Activated CD4-positive, alpha-beta T cell treated with anti-CD3 and anti-CD28 coated beads, Interleukin-2, amount 50 U/mL, for 16 hours (primary cell): ENCODE results near the gene MED16.
"Not testable (repeated sequence)": the region's sequence is repeated elsewhere in the genome, so short reads cannot be mapped to it uniquely, and the experiment has no call there.

Experiments
- DNase-seq: peaks from one replicate; pipeline ENCODE4 v3.0.0-alpha.2; 2020

Gene MED16

DNA sequence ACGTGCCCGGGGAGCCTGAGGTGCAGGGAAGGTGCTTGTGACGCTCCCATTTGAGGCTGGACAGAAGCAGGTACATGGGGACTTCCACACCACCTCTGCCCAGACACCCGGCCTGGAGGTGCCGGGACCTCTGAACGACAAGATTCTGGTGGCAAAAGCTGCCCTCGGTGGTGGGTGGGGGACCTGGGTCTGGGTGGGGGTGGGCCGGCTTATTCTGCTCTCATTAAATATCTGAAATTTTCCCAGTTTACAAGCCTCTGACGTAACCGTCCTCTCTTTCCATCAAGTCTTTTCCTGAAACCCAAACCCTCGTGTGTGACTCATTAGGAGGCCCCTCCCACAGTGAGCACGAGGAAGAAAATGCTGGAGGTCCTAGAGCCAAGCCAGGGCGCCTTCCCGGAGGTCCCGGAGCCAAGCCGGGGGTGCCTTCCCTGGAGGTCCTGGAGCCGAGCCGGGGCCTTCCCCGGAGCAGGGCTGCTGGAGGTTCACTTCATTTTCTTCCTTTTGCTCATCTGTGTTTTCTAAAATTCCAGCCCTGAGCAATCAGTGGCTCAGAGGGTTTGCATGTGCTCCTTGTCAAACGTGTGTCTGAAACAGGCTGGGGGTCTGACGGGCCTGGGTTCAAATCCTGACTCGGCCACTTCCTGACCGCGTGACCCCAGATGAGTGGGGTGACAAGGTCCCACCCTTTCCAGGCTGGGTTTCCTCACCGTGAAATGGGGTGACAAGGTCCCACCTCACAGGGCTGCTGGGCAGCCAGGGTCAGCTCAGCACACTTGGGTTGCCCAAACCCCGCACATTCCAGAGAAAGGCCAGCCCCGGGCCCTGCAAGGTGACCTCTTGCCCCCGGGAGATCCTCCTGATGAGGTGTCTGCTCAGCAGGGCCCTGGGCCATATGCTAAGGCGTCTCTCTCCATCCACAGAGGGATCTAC lies 23.5 kb downstream of the MED16 start:
- DNase-seq: no peak

DNA sequence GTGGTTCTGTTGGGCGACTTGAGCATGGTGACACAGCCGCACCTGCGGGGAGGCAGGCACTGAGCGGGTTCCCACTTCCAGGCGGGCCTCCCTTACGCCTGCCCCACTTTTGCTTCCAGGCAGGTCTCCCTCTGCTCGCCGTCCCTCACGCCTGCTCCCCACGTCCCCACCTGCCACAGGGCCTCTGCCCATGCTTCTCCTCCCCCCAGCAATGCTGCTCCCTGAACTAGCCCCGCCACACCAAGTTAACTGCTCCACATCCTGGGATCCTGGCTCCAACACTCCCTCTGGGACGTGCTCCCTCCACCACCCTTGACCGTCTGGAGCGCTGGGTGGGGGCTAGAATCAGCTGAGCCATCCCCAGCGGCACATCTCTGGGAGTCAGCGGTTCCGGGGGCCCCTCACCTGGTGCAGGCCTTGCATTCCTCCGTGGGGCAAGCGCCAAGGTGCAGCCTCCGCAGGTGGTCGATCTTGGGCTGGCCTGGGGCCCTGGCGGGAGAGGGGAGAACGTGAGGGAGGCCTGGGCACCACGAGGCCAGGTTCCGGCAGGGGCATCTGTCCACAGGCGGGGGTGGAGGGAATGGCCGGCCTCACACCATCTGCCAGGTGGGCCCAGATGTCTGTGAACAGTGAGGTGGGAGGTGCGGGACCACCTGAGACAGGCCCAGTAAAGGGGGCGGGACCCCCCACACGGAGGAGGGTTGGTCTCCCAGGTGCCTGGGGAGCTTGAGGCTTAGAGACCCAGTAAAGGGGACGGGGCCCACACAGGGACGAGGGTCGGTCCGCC lies 24.3 kb downstream of the MED16 start:
- DNase-seq: no peak

DNA sequence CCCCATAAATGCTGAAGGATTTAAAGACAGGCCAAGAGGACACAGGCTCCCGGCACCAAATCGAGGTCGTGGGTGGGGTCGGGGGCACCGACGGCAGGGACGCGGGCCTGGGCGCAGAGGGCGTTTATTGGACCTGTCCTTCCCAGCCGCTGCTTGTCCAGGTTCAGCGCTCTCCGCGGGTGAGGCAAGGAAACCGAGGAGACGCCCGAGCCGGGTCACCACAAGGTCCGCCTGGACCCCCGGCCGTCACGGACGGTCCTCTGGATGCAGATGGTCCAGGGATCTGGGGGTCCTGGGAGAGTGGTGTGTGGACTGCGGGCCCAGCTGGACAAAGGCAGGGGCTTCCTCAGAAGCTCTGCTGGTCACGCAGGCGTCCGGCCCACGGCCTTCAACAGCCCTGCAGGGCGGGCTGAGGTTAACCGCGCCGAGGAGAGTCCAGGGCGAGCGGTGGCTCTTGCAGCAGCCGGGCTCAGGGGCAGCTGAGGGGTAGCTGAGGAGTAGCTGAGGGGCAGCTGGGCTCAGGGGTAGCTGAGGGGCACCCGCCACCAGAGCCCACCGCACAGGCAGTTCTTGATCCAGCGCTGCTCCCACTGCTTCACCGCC lies 25.0 kb downstream of the MED16 start:
- DNase-seq: no peak

DNA sequence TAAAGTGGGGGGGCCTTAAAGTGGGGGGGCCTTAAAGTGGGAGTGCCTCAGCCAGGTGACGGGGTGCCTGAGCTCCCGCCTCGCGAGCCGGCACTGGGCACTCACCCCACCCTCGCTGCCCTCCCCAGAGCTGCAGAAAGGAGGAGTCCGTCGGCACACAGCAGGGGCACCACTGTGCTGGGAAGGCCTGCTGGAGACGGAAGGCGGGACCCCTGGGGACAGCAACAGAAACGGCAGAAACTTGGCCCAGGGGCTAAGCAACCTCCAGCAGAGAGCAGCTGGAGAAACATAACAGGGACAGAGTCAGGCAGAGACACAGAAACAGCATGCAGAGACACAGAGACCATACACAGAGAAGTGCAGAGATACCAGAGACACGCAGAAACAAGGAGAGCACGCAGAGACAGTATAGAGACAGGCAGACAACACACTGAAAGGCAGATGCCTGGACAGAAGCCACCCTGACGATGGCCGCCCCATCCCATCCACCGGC lies 25.6 kb downstream of the MED16 start:
- DNase-seq: no peak

DNA sequence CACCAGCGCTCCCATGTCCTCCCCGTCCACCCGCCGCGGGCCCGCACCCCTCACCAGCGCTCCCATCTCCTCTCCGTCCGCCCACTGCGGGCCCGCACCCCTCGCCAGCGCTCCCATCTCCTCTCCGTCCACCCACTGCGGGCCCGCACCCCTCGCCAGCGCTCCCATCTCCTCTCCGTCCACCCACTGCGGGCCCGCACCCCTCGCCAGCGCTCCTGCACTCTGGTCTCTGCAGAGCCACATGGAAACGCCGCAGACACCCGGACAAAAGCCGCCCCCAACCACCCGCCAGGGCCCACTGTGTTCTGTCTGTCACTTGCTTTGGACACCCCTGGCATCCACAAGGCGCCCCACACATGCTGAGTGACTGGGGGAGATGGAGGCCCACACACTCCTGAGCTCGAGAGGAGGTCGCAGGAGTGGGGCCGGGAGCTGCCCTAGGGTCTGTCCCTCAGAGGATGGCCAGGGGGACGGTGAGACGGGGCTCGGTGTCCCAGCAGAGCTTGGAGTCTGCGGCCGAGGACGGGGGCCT lies 26.2 kb downstream of the MED16 start:
- no peak for DNase-seq

- no peak for DNase-seq
These were observed 29.7 kb downstream of the MED16 start for GRCh38 chr19:863315-863620.

GRCh38 chr19:862581-863314 lies 30.2 kb downstream of the MED16 start:
- DNase-seq: peak; percentile 64

DNA sequence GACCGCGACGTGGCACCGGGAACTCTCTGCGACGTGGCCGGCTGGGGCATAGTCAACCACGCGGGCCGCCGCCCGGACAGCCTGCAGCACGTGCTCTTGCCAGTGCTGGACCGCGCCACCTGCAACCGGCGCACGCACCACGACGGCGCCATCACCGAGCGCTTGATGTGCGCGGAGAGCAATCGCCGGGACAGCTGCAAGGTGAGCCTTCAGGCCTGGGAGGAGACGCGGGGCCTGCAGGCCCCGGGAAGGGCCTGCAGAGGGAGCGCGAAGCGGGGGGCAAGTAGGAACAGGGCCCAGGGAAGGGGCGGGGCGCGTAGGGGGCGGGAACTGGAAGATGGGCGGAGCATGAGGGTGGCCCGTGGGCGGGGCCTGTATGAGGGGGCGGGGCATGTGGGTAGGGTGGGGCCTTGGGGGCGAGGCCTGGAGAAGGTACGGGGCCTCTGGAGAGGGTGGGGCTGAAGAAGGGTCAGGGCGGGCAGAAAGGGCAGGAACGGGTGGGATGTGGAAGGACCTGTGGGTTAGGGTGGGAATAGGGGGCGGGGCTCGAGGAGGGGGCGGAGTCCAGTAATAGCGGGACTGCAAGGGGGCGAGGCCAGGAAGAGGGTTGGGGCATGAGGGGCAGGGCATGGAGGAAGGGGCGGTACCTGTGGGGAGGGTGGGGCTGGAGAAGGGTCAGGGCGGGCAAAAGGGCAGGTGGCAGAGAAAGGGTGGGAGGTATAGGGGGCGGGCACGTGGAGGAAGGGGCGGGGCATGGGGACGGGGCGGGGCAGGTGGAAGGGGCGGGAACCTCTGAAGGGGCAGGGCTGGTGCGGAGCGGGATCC lies 31.0 kb downstream of the MED16 start:
- peak; percentile 71 for DNase-seq

DNA sequence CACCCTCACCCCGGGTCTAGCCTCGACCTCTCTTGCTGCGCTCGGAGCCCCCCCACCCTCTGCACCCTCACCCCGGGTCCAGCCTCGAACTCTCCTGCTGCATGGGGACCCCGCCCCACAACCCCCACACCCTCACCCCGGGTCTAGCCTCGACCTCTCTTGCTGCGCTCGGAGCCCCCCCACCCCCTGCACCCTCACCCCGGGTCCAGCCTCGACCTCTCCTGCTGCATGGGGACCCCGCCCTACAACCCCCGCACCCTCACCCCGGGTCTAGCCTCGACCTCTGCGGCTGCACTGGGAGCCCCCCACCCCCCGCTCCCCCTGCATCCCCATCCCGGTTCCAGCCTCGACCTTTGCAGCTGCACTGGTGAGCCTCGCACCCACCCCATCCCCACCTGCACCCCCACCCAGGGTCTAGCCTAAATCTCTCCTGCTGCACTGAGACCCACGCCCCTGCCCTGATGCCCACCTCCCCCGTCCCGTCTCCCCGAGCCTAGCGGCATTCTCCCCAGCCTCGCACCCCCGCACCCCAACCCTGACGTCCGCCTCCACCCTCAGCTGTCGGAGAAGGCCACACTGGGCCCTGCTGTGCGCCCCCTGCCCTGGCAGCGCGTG lies 31.7 kb downstream of the MED16 start:
- no peak for DNase-seq

GRCh38 chr19:858868-859843 lies 33.8 kb downstream of the MED16 start, which contains the start of gene CFD:
CFD (plus strand) TSS chr19:859664; CDS start chr19:859690, 26 bp downstream.
- DNase-seq: no peak

DNA sequence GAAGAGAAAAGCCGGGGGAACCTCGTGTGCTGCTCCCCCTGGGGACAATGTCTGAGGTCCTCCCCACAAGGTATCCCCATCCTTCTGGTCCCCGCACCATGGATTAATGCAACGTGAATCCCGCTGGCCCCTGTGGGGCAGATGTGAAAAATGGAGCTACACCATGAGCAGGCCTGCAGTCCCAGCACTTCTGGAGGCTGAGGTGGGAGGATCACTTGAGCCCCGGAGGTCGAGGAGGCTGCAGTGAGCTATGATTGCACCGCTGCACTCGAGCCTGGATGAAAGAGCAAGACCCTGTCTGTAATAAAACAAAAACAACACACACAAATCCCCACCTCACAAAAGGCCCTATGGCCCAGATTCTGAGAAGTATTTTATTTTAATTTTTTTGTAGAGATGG lies 34.7 kb downstream of the MED16 start:
- DNase-seq: no peak

- DNase-seq: no peak
These were observed 37.3 kb downstream of the MED16 start for GRCh38 chr19:855566-856120.

- DNase-seq: no peak
These were observed 37.8 kb downstream of the MED16 start for GRCh38 chr19:855142-855541.

- no peak for DNase-seq
These were observed 38.4 kb downstream of the MED16 start for GRCh38 chr19:854549-854948.

DNA sequence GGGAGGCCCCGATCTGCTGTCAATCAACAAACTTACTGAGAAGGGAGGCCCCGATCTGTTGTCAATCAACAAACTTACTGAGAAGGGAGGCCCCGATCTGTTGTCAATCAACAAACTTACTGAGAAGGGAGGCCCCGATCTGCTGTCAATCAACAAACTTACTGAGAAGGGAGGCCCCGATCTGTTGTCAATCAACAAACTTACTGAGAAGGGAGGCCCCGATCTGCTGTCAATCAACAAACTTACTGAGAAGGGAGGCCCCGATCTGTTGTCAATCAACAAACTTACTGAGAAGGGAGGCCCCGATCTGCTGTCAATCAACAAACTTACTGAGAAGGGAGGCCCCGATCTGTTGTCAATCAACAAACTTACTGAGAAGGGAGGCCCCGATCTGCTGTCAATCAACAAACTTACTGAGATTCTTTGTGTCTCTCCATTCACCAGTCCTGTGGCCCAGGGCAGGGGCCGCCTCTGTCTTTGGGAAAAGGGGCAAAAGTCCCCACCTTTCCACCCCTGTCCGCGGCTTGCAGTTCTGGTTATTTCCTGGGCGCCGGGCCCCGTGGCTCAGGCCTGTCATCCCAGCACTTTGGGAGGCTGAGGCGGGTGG lies 39.3 kb downstream of the MED16 start:
- DNase-seq: not testable (repeated sequence)

DNA sequence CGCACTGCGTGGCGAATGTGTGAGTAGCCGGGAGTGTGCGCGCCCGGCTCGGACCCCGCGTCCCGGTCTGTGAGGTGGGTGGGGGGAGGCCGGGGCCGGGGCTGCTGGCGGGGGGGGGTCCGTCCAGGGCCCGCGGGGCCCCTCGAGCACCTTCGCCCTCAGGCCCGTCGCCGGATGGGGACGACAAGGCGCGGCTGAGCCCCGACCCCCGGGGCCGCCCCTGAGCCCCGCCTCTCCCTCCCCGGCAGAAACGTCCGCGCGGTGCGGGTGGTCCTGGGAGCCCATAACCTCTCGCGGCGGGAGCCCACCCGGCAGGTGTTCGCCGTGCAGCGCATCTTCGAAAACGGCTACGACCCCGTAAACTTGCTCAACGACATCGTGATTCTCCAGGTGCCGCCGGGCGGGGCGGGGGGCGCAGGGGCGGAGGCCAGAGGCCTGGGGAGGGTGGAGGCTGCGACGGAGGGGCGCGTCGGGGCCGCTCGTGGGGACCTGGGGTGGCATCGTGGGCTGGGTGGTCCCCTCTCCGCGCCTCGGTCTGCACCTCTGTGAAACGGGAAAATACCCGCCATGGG lies 39.9 kb downstream of the MED16 start:
- DNase-seq: no peak

GRCh38 chr19:852136-853013 lies 40.6 kb downstream of the MED16 start, which contains the start of gene ELANE:
ELANE (plus strand) TSS chr19:852303; CDS start chr19:852329, 26 bp downstream.
- DNase-seq: no peak

- no peak for DNase-seq
These were observed 42.0 kb downstream of the MED16 start for GRCh38 chr19:850979-851335.
